DND-41 (cell line): ENCODE data around the gene LRRC37A3.
"Not testable (repeated sequence)": the region's sequence is repeated elsewhere in the genome, so short reads cannot be mapped to it uniquely, and the experiment has no call there.

Experiments
- ATAC-seq: fragments of 200-7000 bp; cut with Tn5 transposase; 3 replicates; pipeline ENCODE4 v1.9.1; 2021; ENCODE audit warnings: low read depth; ENCODE audit not compliant: insufficient read depth
- DNase-seq: peaks from one replicate; pipeline ENCODE4 v3.0.0-alpha.2; 2020
- H2AFZ ChIP-seq: 2 replicates; pipeline ENCODE4 v1.6.0; 2012; ENCODE audit warnings: low read depth, low read length
- H3K27ac ChIP-seq: 2 replicates; pipeline ENCODE4 v1.5.1; 2012; ENCODE audit warnings: low read length, inconsistent platforms
- H3K27me3 ChIP-seq: fragments of 200-600 bp; sonication (generic); 2 replicates; pipeline ENCODE4 v1.6.0; 2012; ENCODE audit warnings: low read length, mild to moderate bottlenecking, inconsistent platforms; ENCODE audit not compliant: insufficient read depth, poor library complexity
- H3K36me3 ChIP-seq: 2 replicates; pipeline ENCODE4 v1.5.1; 2012; ENCODE audit warnings: low read length, inconsistent platforms; ENCODE audit not compliant: insufficient read depth
- H3K4me1 ChIP-seq: 2 replicates; pipeline ENCODE4 v1.5.1; 2012; ENCODE audit warnings: mild to moderate bottlenecking, low read length; ENCODE audit not compliant: insufficient read depth
- H3K4me2 ChIP-seq: 2 replicates; pipeline ENCODE4 v1.6.0; 2012; ENCODE audit warnings: mild to moderate bottlenecking, moderate library complexity, low read length, inconsistent platforms; ENCODE audit not compliant: insufficient read depth
- H3K4me3 ChIP-seq, 2 experiments: fragments of 200-600 bp in 1 of 2; shearing (Covaris generic) in 1 of 2; 2 replicates each; pipeline ENCODE4 v1.5.1; 2012 to 2016; ENCODE audit warnings: inconsistent platforms in 2 of 2, low read length in 2 of 2, mild to moderate bottlenecking in 2 of 2, low read depth in 1 of 2, moderate library complexity in 1 of 2
- H3K79me2 ChIP-seq: 2 replicates; pipeline ENCODE4 v1.6.0; 2012; ENCODE audit warnings: low read length, inconsistent platforms; ENCODE audit not compliant: insufficient read depth
- H3K9ac ChIP-seq: 2 replicates; pipeline ENCODE4 v1.6.0; 2012; ENCODE audit warnings: low read depth, mild to moderate bottlenecking, inconsistent platforms, low read length, moderate library complexity
- H3K9me3 ChIP-seq: 2 replicates; pipeline ENCODE4 v1.5.1; 2012; ENCODE audit warnings: low read length, moderate library complexity, mild to moderate bottlenecking, inconsistent platforms; ENCODE audit not compliant: insufficient read depth, severe bottlenecking
- H4K20me1 ChIP-seq: 2 replicates; pipeline ENCODE4 v1.6.0; 2012; ENCODE audit warnings: low read length; ENCODE audit not compliant: insufficient read depth
- CTCF ChIP-seq: IDR thresholded peaks from 2 replicates; pipeline ENCODE4 v1.5.1; 2012; ENCODE audit warnings: borderline replicate concordance, low read length, moderate library complexity, mild to moderate bottlenecking; ENCODE audit not compliant: poor library complexity, severe bottlenecking; ENCODE audit errors: extremely low read depth
- EZH2 ChIP-seq: IDR thresholded peaks from 3 replicates; pipeline ENCODE4 v1.6.1; 2012; ENCODE audit warnings: borderline replicate concordance, low read depth, mild to moderate bottlenecking, moderate library complexity, low read length, inconsistent platforms; ENCODE audit not compliant: severe bottlenecking

The LRRC37A3 gene

DNA sequence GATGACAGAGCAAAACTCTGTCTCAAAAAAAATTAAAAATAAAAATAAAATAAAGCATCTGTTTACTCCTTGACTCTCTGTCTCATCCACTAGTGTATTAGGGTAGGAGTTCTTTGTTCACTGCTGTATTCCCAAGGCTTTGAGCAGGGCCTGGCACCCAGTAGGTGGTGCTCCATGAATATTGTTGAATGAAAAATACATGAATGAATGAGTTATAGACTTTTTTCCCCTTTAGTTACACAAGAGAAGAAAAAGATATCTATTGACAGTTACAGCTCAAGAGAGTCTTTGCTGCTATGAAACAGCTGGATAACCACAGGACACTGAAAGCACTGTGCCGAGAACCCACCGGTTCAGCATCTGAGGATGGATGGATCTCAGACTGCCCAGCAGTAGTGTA lies 44.5 kb upstream of the LRRC37A3 start:
- TF ChIP-seq CTCF = peak; percentile 19
- H3K27ac ChIP-seq = peak overlapping the region; percentile 51
- H3K4me3 ChIP-seq, H3K27me3 ChIP-seq, H3K36me3 ChIP-seq, DNase-seq, ATAC-seq, H2AFZ ChIP-seq, H3K9ac ChIP-seq, H4K20me1 ChIP-seq, H3K4me2 ChIP-seq, H3K79me2 ChIP-seq, H3K9me3 ChIP-seq: not testable (repeated sequence)
- H3K4me1 ChIP-seq = peaks cover 65% of the 10 kb centered on the region

- H3K9ac ChIP-seq, H3K9me3 ChIP-seq, H3K36me3 ChIP-seq, H3K27me3 ChIP-seq, H3K4me3 ChIP-seq, H3K79me2 ChIP-seq, H3K27ac ChIP-seq, H4K20me1 ChIP-seq: not testable (repeated sequence)
- DNase-seq (peak; percentile 73), ATAC-seq (peak; percentile 41)
- Histone ChIP-seq H2AFZ (peak overlapping the region; percentile 63), H3K4me1 (peaks cover 44% of the 10 kb centered on the region), H3K4me2 (peak overlapping the region; percentile 47; the same call in 1 of the 2 replicates)
- TF ChIP-seq CTCF = peak; percentile 69
These were observed 42.5 kb upstream of the LRRC37A3 start for GRCh38 chr17:64961563-64962378.

GRCh38 chr17:64951877-64952276 lies 32.6 kb upstream of the LRRC37A3 start:
- Histone ChIP-seq H4K20me1 (no peaks in the 10 kb centered on the region), H3K9ac (no peak overlapping the region), H2AFZ (no peak overlapping the region), H3K27me3 (no peaks in the 10 kb centered on the region), H3K4me1 (no peaks in the 10 kb centered on the region), H3K36me3 (no peaks in the 10 kb centered on the region), H3K79me2 (no peaks in the 10 kb centered on the region), H3K4me2 (no peak overlapping the region), H3K27ac (no peak overlapping the region), H3K9me3 (no peaks in the 10 kb centered on the region), H3K4me3 (no peak overlapping the region)
- DNase-seq (no peak), ATAC-seq (no peak)
- TF ChIP-seq CTCF (no peak), EZH2 (no peak)
